HUDEP-2 (cell line): Measurements from ENCODE around the gene N4BP2.
"Not testable (repeated sequence)": the region's sequence is repeated elsewhere in the genome, so short reads cannot be mapped to it uniquely, and the experiment has no call there.

Experiments
- DNase-seq, 76 experiments: peaks; one replicate each; lab custom pipeline; 2025; ENCODE audit not compliant: unreplicated experiment in 76 of 76; lab: John Stamatoyannopoulos, UW

Gene N4BP2

DNA sequence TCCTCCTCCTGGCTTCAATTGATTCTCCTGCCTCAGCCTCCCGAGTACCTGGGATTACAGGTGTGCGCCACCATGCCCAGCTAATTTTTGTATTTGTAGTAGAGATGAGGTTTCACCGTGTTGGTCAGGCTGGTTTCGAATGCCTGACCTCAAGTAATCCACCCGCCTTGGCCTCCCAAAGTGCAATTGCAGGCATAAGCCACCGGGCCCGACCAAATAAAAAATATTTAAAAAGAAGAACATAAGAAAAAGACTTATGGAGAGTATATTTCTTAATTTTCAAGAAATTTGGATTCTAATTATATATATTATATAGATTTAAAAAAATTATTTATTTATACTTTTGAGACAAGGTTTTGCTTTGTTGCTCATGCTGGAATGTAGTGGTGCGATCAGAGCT, 29.8 kb downstream of the N4BP2 start:
- DNase-seq: no peak

DNA sequence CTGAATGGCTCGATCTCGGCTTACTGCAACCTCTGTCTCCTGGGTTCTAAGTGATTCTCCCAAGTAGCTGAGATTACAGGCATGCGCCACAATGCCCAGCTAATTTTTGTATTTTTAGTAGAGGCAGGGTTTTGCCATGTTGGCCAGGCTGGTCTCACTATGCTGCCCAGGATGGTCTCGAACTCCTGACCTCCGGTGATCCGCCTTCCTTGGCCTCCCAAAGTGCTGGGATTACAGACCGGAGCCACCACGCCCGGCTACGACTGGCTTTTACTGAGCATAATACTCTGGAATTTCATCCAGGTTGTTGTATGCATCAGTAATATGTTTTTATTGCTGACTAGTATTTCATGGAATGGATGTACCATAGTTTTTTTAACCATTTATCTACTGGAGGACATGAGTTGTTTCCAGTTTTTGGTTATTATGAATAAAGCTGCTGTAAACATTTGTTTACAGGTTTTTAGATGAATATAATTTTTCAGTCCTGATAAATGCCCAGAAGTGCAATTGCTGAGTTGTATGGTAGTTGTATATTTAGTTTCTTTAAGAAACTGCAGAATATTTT, 31.2 kb downstream of the N4BP2 start:
- DNase-seq: no peak

DNA sequence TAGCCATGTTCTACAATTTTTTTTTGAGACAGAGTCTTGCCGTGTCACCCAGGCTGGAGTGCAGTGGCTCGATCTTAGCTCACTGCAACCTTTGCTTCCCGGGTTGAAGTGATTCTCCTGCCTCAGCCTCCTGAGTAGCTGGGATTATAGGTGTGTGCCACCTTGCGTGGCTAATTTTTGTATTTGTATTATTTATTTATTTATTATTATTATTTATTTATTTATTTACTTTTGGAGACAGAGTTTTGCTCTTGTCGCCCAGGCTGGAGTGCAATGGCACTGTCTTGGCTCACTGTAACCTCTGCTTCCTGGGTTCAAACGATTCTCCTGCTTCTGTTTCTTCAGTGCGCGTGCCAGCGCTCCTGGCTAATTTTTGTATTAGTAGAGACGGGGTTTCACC, 36.8 kb downstream of the N4BP2 start:
- not testable (repeated sequence) for DNase-seq

DNA sequence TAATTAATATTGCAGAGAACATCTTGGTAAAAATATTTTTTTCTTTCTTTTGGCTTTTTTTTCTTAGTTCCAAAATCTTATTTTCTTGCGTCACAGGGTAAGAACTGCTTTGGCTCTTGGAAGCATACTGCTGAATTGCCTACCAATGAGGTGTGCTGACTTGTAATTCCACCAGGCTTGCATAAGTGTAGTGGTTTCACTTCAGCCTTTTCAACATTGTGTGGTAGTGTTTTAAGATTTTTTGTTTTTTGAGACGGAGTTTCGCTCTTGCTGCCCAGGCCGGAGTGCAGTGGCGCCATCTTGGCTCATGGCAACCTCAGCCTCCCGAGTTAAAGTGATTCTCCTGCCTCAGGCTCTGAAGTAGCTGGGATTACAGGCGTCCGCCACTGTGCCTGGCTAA, 42.4 kb downstream of the N4BP2 start:
- DNase-seq: no peak

DNA sequence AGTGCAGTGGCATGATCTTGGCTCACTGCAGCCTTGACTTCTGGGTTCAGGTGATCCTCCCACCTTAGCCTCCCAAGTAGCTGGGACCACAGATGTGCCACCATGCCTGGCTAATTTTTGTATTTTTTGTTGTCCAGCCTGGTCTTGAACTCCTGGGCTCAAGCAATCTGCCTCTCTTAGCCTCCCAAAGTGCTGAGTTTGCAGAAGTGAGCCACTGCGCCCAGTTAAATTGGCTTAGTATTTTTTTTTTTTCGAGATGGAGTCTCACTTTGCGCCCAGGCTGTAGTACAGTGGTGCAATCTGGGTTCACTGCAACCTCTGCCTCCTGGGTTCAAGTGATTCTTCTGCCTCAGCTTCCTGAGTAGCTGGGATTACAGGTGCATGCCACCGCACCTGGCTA, 50.5 kb downstream of the N4BP2 start:
- not testable (repeated sequence) for DNase-seq

DNA sequence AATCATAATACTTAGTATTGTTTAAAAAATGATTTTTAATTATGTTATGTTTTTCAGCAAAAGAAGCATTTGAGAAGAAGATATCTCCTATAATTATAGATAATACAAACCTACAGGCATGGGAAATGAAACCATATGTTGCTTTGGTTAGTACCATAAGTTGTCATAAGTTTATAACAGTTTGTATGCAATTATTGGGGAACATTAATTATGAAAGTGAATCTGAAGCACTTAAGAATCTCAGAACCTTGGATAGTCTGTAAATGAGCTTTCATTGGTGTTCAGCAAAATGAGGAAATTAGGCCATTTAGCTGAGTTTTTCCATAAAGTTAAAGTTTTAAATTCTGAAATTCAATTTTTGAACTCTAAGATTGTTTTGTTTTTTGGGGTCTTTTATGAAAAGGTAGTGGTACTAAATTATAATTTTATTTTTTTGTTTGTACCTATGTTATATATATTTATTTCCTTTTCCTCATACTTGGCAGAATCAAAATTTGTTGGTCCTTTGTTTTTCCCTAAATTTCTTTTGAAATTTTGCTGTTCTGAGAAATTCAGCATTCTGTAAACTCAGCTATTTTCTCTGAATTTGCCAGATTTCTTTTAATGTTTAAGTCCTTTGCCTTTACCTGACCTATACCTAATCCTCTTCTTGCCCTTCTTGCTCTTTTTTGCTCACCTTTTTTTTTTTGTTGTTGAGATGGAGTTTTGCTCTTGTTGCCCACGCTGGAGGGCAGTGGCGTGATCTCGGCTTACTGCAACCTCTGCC, 55.6 kb downstream of the N4BP2 start:
- no peak for DNase-seq

DNA sequence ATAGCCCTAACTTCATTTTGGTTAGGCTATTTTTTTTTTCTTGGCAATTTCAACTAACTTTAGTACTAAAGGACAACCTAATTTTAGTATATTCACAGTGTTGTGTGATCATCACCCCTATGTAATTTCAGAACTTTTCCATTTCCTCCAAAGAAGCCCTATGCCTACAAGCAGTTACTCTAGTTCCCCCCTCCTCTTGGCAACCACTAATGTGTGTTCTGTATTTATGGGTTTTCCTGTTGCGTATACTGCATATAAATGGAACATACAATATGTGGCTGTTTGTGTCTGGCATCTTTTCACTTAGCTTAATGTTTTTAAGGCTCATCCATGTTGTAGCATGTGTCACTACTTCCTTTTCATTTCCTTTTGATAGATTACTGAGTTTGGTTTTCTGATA, 57.6 kb downstream of the N4BP2 start:
- no peak for DNase-seq

DNA sequence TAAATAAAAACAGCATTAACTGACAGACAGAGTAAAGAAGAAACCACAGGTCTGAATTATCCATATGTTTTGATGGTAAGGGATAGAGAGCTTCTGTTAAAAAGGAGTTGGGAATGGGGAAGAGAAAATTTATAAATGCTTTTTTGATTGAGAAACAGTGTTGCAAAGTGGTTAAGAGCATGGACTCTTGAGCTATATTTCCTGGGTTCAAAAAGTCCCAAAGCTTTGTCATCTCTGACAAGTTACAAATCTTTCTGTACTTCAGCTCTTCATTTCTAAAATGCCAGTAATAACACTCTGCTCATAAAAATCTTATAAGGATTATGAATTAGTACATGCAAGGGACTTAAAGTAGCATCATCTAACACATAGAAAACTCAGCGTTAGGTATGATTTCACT, 62.2 kb downstream of the N4BP2 start:
- no peak for DNase-seq

DNA sequence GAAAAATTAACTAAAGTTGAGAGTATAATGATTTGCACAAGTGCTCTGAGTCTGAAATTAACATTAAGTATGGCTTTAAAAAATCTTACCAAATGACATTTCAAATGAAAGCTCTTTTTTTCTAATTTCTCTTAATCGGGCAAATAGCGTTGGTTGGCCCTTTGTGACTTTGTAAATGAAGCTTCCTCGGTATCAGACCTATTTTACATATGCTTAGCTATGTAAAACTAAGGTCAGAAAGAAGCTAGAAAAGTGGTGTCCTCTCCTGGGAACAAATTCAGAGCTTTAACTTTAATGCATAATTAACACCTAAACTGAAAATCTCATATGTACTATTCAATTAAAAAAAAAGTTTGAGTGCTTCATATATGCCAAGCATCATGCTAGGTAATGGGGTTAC, 62.7 kb downstream of the N4BP2 start:
- DNase-seq: no peak

DNA sequence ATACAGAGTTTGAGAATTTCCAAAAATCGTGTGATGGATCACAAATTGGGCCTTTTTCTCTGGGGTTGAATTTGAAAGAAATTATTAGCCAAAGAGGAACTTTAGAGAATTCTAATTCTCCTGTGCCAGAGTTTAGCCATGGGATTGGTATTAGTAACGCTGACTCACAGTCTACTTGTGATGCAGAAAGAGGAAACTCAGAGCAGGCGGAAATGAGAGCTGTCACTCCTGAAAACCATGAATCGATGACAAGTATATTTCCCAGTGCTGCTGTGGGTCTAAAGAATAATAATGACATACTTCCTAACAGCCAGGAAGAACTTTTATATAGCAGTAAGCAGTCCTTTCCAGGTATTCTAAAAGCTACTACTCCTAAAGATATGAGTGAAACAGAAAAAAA, 64.9 kb downstream of the N4BP2 start:
- peak in 16 of 76 experiments; percentile 1 to 46 (median 14) for DNase-seq

DNA sequence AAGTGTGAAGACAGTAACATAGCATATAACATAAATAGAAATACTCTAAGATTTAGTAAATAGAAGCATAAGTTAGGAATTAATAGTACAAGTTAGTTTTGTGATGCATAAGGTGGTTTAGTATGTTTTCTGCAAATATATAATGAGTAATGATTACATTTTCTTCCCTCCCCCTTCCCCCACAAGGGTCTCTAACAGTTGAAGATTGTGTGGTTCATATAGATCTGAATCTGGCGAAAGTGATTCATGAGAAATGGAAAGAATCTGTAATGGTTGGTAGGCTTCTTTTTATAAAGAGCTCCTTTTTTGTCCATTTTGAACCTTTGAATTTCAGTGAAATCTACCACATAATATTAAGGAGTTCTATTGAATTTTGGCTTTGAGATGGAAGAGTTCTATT, 66.3 kb downstream of the N4BP2 start:
- no peak for DNase-seq

DNA sequence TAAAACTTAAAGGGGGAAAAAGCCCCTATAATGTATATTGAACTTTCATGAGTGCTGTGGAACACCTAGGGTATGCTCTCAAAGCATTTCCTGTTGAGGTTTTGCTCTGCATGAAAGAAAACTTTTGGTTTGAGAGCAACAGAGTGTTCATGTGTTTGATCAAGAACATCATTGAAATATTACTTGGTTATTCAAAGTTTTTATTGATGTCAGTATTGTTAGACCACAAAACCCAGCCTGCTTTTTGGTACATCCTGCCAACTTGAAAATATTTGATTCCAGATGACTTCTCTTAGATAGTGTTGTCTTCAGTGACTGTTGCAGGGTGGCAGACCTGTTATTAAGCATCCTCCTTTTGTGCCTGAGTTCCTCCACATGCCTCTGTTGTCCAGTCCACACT, 68.0 kb downstream of the N4BP2 start:
- DNase-seq: no peak

DNA sequence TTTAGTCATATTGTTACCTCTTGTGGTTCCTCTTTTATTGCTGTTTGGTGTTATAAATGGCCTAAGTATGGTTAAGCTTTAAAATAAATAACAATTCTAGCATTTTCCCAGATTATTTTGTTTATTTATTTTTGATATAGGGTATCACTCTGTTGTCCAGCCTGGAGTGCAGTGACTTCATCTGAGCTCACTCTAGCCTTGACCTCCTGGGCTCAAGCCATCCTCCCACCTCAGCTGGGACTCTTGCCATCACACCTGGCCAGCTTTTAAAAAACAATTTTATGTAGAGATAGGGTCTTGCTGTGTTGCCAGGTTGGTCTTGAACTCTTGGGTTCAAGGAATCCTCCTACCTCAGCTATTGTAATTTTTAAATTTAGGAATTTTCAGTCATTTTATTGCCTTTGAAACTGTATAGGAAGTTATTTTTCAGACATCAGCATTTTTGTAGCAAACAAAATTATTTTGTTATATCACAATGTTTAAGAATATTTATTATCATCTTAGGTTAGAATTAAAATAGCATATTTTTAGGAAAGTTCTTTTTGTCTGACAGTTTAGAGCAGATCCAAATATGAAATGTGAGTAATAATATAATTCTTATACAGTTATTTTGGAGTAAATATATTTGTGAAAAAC, 73.9 kb downstream of the N4BP2 start:
- no peak for DNase-seq

DNA sequence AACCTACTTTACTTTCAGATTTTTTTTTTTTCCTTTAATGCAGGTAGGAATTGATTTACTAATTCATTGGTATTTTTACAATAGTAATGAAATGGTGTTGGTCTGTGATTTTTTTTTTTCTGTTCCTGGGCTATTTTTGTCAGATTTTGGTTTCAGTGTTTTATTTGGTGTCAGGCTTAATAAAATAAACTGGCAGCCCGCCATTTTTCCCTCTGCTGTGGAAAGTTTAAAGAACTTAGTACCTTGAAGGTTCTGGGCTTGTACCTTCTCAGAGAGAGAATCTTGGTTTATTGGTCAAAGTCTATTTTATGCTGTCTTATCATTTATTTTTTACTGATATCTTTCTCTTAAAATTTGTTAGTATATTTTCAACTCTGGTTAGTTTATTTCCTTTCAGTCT, 76.2 kb downstream of the N4BP2 start:
- no peak for DNase-seq

DNA sequence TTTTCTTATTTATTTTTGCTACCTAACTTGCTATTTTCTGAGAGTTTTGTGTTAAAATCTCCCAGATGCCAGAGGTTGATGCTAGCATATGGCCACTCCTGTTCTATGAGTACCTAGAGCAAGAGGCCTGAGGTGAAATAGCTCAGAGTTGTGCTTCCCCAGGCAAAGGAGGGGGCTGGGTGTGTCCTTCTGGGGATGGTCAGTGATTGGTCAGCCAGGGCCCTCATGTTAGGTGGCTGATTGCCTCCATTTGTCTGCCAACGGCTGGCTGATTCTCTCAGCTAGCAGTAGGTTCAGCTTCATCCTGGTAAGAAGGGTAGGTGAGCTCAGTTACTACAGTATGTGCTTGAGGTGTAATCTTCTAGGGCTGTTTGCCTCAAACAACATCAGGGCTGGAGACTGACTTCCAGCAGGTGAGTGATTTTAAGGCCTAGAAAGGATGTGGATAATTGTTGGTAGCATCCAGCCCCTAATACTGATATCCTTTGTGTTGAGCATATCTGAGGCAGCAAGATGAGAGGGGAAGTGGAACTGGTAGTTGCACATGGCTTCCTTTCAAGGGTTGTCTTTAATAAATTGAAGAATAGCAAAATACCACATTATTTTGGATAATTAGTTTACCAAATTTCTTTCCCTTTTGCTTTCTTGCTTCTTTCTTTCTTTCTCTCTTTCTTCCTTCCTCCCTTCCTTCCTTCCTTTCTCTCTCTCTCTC, 77.7 kb downstream of the N4BP2 start:
- peak in 3 of 76 experiments; percentile 1 to 19 (median 14) for DNase-seq

DNA sequence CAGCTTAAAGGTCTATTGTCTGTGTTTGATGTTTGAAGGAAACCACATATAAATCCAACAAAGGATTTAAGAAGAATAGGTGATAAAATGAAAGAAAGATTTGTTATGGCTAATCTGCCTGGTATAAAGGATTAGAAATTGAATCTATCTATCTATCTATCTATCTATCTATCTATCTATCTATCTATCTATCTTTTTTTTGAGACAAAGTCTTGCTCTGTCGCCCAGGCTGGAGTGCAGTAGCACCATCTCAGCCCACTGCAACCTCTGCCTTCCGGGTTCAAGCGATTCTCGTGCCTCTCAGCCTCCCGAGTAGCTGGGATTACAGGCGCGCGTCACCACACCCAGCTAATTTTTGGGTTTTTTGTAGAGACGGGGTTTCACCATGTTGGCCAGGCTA, 79.6 kb downstream of the N4BP2 start:
- not testable (repeated sequence) for DNase-seq

DNA sequence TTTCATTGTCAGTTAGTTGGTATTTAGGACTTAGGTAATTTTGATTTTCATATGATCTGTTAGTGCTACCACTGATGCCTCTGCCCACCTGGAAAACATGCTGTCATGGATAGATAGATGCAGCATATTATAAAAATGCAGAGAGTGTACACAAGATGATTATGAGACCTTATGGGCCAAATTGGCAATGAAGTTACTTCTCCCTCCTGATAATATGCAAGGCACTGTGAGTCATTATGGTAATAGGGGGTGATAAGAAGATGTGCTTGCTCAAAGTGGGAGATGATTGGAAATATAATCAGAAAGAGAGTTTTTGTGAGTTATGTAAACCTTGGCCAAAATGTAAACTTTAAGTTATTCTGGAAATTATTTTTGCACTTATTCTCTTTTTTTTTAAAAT, 83.5 kb downstream of the N4BP2 start:
- DNase-seq: peak in 33 of 76 experiments; percentile 13 to 72 (median 39)

DNA sequence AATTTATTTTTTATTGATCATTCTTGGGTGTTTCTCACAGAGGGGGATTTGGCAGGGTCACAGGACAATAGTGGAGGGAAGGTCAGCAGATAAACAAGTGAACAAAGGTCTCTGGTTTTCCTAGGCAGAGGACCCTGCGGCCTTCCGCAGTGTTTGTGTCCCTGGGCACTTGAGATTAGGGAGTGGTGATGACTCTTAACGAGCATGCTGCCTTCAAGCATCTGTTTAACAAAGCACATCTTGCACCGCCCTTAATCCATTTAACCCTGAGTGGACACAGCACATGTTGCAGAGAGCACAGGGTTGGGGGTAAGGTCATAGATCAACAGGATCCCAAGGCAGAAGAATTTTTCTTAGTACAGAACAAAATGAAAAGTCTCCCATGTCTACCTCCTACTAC, 83.9 kb downstream of the N4BP2 start:
- not testable (repeated sequence) for DNase-seq

DNA sequence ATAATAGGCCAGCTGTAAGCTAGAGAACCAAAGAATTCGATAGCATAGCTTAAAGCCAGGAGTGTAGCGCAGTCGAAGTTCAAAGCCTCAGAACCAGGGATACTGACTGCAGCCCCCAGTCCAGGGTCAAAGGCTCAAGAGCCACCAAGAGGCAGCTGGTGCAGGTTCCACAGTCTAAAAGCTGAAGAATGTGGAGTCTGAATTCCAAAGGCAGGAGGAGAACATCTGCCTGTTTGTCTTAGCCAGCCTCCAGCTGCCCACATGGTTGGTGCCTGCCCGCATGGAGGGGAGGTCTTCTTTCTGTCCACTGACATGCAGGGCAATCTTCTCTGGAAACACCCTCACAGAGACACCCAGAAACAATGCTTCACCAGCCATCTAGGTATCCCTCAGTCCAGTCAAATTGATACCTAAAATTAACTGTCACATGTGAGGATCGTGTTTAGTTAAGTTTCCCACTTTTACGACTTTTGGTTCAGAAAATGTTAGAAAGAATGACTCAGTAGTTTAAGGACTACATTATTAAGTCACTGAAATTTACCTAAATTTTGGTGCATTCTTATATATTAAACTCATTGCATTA, 87.4 kb downstream of the N4BP2 start:
- no peak for DNase-seq

DNA sequence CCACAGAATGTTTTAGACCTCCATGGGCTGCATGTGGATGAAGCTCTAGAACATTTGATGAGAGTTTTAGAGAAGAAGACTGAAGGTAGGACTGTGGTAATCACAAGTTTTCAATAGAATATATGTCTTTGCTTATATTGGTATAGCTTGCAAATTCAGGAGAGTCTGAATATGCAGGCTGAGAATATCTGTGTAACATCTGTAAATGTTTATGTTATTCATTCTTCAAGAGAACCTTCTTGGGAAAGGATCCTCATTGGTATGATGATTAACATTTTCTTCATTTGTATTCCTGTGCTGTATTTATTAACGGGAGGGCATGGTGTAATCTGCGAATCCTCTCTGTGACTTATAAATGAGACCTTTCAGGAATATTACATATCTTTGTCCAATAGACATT, 88.1 kb downstream of the N4BP2 start:
- no peak for DNase-seq

DNA sequence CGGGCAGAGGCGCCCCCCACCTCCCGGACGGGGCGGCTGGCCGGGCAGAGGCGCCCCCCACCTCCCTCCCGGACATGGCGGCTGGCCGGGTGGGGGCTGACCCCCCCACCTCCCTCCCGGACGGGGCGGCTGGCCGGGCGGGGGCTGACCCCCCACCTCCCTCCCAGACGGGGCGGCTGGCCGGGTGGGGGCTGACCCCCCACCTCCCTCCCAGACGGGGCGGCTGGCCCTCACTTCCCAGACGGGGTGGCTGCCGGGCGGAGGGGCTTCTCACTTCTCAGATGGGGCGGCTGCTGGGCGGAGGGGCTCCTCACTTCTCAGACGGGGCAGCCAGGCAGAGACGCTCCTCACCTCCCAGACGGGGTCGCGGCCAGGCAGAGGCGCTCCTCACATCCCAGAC, 90.8 kb downstream of the N4BP2 start:
- not testable (repeated sequence) for DNase-seq
